Mesendoderm (in vitro differentiated cells): ENCODE results near the gene ALMS1.
"Not testable (repeated sequence)": the region's sequence is repeated elsewhere in the genome, so short reads cannot be mapped to it uniquely, and the experiment has no call there.

ENCODE experiments used
- DNase-seq: peaks from one replicate; pipeline ENCODE4 v3.0.0; 2013
- H2AK5ac ChIP-seq: 2 replicates; pipeline ENCODE4 v1.6.1; 2013; ENCODE audit warnings: low read length, inconsistent platforms
- H2BK120ac ChIP-seq: 2 replicates; pipeline ENCODE4 v1.6.1; 2013; ENCODE audit warnings: low read depth, mild to moderate bottlenecking, low read length, moderate library complexity, mixed read lengths
- H2BK15ac ChIP-seq: replicated peaks from 2 replicates; pipeline ENCODE4 v1.6.1; 2013; ENCODE audit warnings: low read depth, mild to moderate bottlenecking, moderate library complexity
- H2BK5ac ChIP-seq: 2 replicates; pipeline ENCODE4 v1.6.1; 2013; ENCODE audit warnings: low read length, inconsistent platforms
- H3K18ac ChIP-seq: 2 replicates; pipeline ENCODE4 v1.6.1; 2013; ENCODE audit warnings: mild to moderate bottlenecking, low read length, mixed read lengths
- H3K23ac ChIP-seq: one replicate; pipeline ENCODE4 v1.6.1; 2013; ENCODE audit warnings: low read length
- H3K27ac ChIP-seq: 2 replicates; pipeline ENCODE4 v1.5.1; 2013; ENCODE audit warnings: low read depth, mild to moderate bottlenecking, inconsistent platforms, low read length, moderate library complexity
- H3K27me3 ChIP-seq: 2 replicates; pipeline ENCODE4 v1.6.1; 2013; ENCODE audit warnings: low read length, control low read depth, mild to moderate bottlenecking, inconsistent platforms; ENCODE audit not compliant: insufficient read depth, poor library complexity
- H3K36me3 ChIP-seq: 2 replicates; pipeline ENCODE4 v1.6.1; 2013; ENCODE audit warnings: low read length, inconsistent platforms; ENCODE audit not compliant: control insufficient read depth, insufficient read depth
- H3K4ac ChIP-seq: one replicate; pipeline ENCODE4 v1.6.1; 2013; ENCODE audit warnings: low read depth, mild to moderate bottlenecking, low read length, moderate library complexity
- H3K4me1 ChIP-seq: 2 replicates; pipeline ENCODE4 v1.6.1; 2013; ENCODE audit warnings: low read depth, low read length, inconsistent platforms; ENCODE audit not compliant: control insufficient read depth
- H3K4me2 ChIP-seq: 2 replicates; pipeline ENCODE4 v1.6.1; 2013; ENCODE audit warnings: low read length
- H3K4me3 ChIP-seq: 2 replicates; pipeline ENCODE4 v1.5.1; 2013; ENCODE audit warnings: mild to moderate bottlenecking, low read length
- H3K56ac ChIP-seq: one replicate; pipeline ENCODE4 v1.6.1; 2013; ENCODE audit warnings: low read length
- H3K79me1 ChIP-seq: 2 replicates; pipeline ENCODE4 v1.6.1; 2013; ENCODE audit warnings: low read length, inconsistent platforms
- H3K79me2 ChIP-seq: 2 replicates; pipeline ENCODE4 v1.6.1; 2013; ENCODE audit warnings: mild to moderate bottlenecking, low read length; ENCODE audit not compliant: control insufficient read depth, insufficient read depth
- H3K9ac ChIP-seq: 2 replicates; pipeline ENCODE4 v1.6.1; 2013; ENCODE audit warnings: low read length, inconsistent platforms
- H4K5ac ChIP-seq: one replicate; pipeline ENCODE4 v1.6.1; 2013; ENCODE audit warnings: low read length
- H4K8ac ChIP-seq: one replicate; pipeline ENCODE4 v1.6.1; 2013; ENCODE audit warnings: low read depth, mild to moderate bottlenecking, control low read depth, low read length, moderate library complexity
- WGBS: extraction: QIAGEN DNeasy Blood & Tissue Kit; methylation state at CpG from one replicate; pipeline ENCODE4 v1.1.7; 2013; ENCODE audit warnings: low lambda C conversion rate, missing lambda C conversion rate; ENCODE audit not compliant: insufficient coverage; ENCODE audit errors: extremely low coverage; 5-methylcytosine and 5-hydroxymethylcytosine counted together

Gene ALMS1

GRCh38 chr2:73593680-73594079 lies 208.0 kb downstream of the ALMS1 start:
- Histone ChIP-seq H2BK15ac (no peak overlapping the region), H2BK5ac (no peak overlapping the region), H3K4me1 (no peaks in the 10 kb centered on the region), H3K18ac (no peak overlapping the region), H3K79me1 (no peaks in the 10 kb centered on the region), H3K56ac (no peak overlapping the region), H3K9ac (no peak overlapping the region), H3K27me3 (no peaks in the 10 kb centered on the region), H2BK120ac (no peak overlapping the region), H2AK5ac (no peak overlapping the region), H4K8ac (no peak overlapping the region), H3K4me2 (no peak overlapping the region), H3K4ac (no peak overlapping the region), H3K4me3 (no peak overlapping the region), H3K27ac (no peak overlapping the region), H3K23ac (no peak overlapping the region), H3K36me3 (no peaks in the 10 kb centered on the region), H3K79me2 (no peaks in the 10 kb centered on the region), H4K5ac (no peak overlapping the region)
- no peak for DNase-seq
- no CpG with 5 or more reads among the region's 2 CpGs for WGBS

- H2AK5ac ChIP-seq, result no peak overlapping the region
- no peak overlapping the region for H2BK120ac ChIP-seq
- no peak overlapping the region for H3K9ac ChIP-seq
- no peaks in the 10 kb centered on the region for H3K79me1 ChIP-seq
- no peaks in the 10 kb centered on the region for H3K36me3 ChIP-seq
- no peak for DNase-seq
- no peak overlapping the region for H4K8ac ChIP-seq
- H3K27me3 ChIP-seq, result no peaks in the 10 kb centered on the region
- no peak overlapping the region for H3K27ac ChIP-seq
- no peak overlapping the region for H2BK15ac ChIP-seq
- no peak overlapping the region for H3K4me3 ChIP-seq
- no peak overlapping the region for H3K23ac ChIP-seq
- no peaks in the 10 kb centered on the region for H3K79me2 ChIP-seq
- H3K4ac ChIP-seq, result no peak overlapping the region
- no peaks in the 10 kb centered on the region for H3K4me1 ChIP-seq
- H3K4me2 ChIP-seq, result no peak overlapping the region
- no peak overlapping the region for H2BK5ac ChIP-seq
- no CpG with 5 or more reads among the region's 2 CpGs for WGBS
- H3K56ac ChIP-seq, result no peak overlapping the region
- H4K5ac ChIP-seq, result no peak overlapping the region
- H3K18ac ChIP-seq, result no peak overlapping the region
Observed at GRCh38 chr2:73594251-73594650, 208.6 kb downstream of the ALMS1 start.

DNA sequence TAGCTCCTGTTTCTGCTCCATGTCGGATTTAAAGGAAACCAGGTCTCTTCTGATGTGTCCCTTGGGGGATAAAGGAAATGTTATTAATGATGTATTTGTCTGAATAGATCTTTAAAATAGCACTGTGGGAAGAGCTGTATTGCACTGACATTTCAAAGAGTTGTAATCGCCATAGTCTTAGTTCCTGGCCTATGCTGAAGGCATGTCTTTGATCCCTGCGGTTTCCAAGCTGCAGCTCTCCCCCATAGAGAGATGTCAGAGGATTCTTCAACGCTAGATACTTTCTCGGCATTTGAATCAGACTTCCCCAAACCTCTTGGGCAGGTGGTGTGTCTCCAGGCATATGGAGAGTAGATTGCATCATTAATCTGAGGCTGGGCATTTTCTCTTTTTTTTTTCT lies 216.1 kb downstream of the ALMS1 start:
- WGBS, result no CpG with 5 or more reads among the region's 5 CpGs
- no peak for DNase-seq
- Histone ChIP-seq H3K4me1 (no peaks in the 10 kb centered on the region), H3K56ac (no peak overlapping the region), H2BK120ac (no peak overlapping the region), H2AK5ac (no peak overlapping the region), H3K79me2 (no peaks in the 10 kb centered on the region), H4K8ac (no peak overlapping the region), H3K18ac (no peak overlapping the region), H3K27me3 (no peaks in the 10 kb centered on the region), H3K4me3 (no peak overlapping the region), H4K5ac (no peak overlapping the region), H3K23ac (no peak overlapping the region), H3K4ac (no peak overlapping the region), H2BK15ac (no peak overlapping the region), H3K27ac (no peak overlapping the region), H3K4me2 (no peak overlapping the region), H3K9ac (no peak overlapping the region), H2BK5ac (no peak overlapping the region), H3K36me3 (peaks cover 4% of the 10 kb centered on the region), H3K79me1 (no peaks in the 10 kb centered on the region)

DNA sequence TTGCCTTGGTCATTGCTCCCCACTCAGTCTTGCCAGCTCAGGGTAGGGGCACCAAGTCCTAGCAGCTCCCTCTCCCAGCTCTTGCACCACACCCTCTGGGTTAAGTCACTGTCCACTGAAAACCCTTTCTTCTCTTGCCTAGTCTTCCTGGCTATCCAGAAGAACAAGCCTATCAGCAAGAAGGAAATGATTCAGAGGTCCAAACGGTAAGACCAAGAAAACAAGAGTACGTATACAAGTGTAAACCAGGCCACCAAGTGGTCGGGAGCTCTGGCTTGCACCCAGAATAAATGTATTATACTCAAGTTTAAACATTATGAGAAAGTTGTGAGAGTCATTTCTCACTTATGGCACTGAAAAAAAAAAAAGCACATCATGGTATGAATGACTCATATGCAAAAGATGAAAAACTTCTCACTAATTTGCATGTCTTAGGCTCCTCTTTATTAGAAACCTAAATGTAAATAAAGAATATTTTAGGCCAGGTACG lies 217.5 kb downstream of the ALMS1 start:
- not testable (repeated sequence) for H2AK5ac ChIP-seq, H3K36me3 ChIP-seq
- no CpG with 5 or more reads among the region's 4 CpGs for WGBS

DNA sequence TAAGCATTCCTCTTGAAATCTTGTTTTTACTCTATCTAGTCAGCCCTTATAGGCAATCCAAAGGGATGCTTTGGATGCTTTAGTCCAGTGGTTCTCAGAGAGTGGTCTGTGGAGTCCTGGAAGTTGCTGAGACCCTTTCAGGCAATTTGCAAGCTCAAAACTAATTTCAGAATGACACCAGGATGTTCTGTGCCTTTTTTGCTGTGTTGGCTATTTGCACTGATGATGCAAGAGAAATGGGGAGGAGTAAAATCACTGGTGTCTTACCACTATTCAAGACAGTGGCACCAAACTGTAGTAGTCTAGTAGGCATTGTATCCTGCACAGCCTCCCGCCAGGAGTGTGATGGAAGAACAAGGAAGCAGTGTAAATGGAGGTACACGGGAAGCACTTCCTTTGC lies 219.0 kb downstream of the ALMS1 start:
- DNase-seq, H2BK15ac ChIP-seq, H2BK120ac ChIP-seq, H3K27me3 ChIP-seq, H3K79me1 ChIP-seq, H3K79me2 ChIP-seq, H2BK5ac ChIP-seq, H3K4ac ChIP-seq, H3K36me3 ChIP-seq, H3K9ac ChIP-seq, H4K5ac ChIP-seq, H3K4me3 ChIP-seq, H3K56ac ChIP-seq, H3K23ac ChIP-seq, H2AK5ac ChIP-seq, H4K8ac ChIP-seq, H3K4me1 ChIP-seq, H3K27ac ChIP-seq, H3K18ac ChIP-seq, H3K4me2 ChIP-seq: not testable (repeated sequence)
- no CpG with 5 or more reads among the region's 2 CpGs for WGBS

More for the DNA sequence above, 217.5 kb downstream of the ALMS1 start:
- H3K27me3 ChIP-seq, H2BK15ac ChIP-seq, H3K4ac ChIP-seq, H3K4me2 ChIP-seq, H3K27ac ChIP-seq, H3K9ac ChIP-seq, H3K79me1 ChIP-seq, H3K56ac ChIP-seq, H3K23ac ChIP-seq, H4K5ac ChIP-seq, H2BK5ac ChIP-seq, H3K18ac ChIP-seq, H3K4me3 ChIP-seq, H4K8ac ChIP-seq, H2BK120ac ChIP-seq, DNase-seq, H3K79me2 ChIP-seq, H3K4me1 ChIP-seq: not testable (repeated sequence)

DNA sequence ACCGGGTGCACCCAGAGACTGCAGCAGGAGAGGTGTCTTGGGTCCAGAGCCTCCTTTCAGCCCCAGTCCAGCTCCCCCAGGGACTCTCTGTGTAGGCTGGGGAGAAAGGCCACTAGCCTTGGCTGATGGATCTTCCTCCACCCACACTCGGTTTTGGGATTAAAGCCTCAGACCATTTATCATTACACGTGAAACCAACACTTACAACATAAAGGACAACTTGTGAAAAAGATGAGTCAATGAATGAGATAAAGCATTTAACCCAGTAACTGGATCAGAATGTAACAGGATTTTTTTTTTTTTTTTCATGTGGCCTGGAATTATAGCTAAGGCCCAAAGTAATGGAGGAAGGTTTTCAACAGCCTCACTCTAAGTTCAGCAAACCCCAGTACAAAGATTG lies 224.5 kb downstream of the ALMS1 start:
- no peak overlapping the region for H3K9ac ChIP-seq
- H4K8ac ChIP-seq, result no peak overlapping the region
- no peaks in the 10 kb centered on the region for H3K79me2 ChIP-seq
- H4K5ac ChIP-seq, result no peak overlapping the region
- no peak overlapping the region for H2BK5ac ChIP-seq
- no peak overlapping the region for H2BK120ac ChIP-seq
- no peak overlapping the region for H3K23ac ChIP-seq
- no peak overlapping the region for H3K27ac ChIP-seq
- H3K18ac ChIP-seq, result no peak overlapping the region
- H3K4me1 ChIP-seq, result no peaks in the 10 kb centered on the region
- H3K27me3 ChIP-seq, result no peaks in the 10 kb centered on the region
- H3K56ac ChIP-seq, result no peak overlapping the region
- H3K4me2 ChIP-seq, result no peak overlapping the region
- no peak overlapping the region for H2AK5ac ChIP-seq
- no peak for DNase-seq
- no peak overlapping the region for H3K4me3 ChIP-seq
- no peak overlapping the region for H3K4ac ChIP-seq
- no peaks in the 10 kb centered on the region for H3K79me1 ChIP-seq
- H2BK15ac ChIP-seq, result no peak overlapping the region
- WGBS, result no CpG with 5 or more reads among the region's 3 CpGs
- no peaks in the 10 kb centered on the region for H3K36me3 ChIP-seq
